GM23338 (cell line): ENCODE measurements around the gene PLSCR2.

Source experiments
- EZH2phosphoT487 ChIP-seq: fragments of 200-600 bp; sonication (generic); IDR thresholded peaks from one replicate; pipeline ENCODE4 v1.8.1; 2018; ENCODE audit warnings: antibody characterized with exemption; ENCODE audit not compliant: unreplicated experiment
- TF ChIP-seq, protein P1 (sequence below), 2 experiments: fragments of 200-600 bp in 1 of 2; sonication (generic) in 1 of 2; conservative IDR thresholded peaks; 2 replicates each; pipeline versions ENCODE4 v1.5.1 to v1.6.1; 2016 to 2017; ENCODE audit warnings: antibody characterized with exemption in 2 of 2, low read depth in 2 of 2, mild to moderate bottlenecking in 2 of 2, moderate library complexity in 1 of 2

DNA sequence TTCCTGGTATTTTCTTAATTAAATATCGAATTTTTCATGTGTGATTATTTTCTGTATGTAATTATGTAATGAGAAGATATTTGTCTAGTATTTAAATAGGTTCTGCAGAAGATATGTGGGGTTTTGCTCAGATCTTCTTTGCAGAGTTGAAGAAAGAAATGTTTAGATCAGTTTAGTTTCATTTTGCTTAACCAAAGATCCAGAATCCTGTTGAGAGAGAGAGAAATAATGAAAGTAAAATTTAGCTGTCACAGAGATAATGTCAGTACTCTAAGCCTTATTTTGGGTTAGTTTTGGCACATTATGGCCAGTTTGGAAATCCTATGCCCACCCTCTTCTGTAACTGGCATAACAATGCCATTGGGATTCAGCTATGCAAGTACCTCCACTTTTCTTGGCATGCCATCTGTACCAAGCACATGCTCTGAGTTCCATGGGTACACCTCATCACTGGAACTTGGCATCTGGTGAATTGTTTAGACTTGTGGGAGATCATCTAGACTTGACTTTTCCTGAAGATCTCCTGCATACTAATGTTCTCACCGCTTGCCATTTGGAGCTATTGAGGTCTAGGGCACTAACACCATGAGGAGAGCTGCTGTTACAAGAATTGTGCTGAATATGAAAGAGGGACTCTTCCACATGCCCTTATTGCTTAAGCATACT, 44.2 kb upstream of the PLSCR2 start:
- TF ChIP-seq, protein P1, sequence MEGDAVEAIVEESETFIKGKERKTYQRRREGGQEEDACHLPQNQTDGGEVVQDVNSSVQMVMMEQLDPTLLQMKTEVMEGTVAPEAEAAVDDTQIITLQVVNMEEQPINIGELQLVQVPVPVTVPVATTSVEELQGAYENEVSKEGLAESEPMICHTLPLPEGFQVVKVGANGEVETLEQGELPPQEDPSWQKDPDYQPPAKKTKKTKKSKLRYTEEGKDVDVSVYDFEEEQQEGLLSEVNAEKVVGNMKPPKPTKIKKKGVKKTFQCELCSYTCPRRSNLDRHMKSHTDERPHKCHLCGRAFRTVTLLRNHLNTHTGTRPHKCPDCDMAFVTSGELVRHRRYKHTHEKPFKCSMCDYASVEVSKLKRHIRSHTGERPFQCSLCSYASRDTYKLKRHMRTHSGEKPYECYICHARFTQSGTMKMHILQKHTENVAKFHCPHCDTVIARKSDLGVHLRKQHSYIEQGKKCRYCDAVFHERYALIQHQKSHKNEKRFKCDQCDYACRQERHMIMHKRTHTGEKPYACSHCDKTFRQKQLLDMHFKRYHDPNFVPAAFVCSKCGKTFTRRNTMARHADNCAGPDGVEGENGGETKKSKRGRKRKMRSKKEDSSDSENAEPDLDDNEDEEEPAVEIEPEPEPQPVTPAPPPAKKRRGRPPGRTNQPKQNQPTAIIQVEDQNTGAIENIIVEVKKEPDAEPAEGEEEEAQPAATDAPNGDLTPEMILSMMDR (conservative IDR thresholded peaks at IDR 0.05; ENCODE audit: low read depth in 2 of 2), result no peak
- no peak for TF ChIP-seq EZH2phosphoT487
